NCI-H82 treated with DMSO at 0.1 percent for 48 hours (cell line): Measurements from ENCODE around the gene APOOL.
"Not testable (repeated sequence)": the region's sequence is repeated elsewhere in the genome, so short reads cannot be mapped to it uniquely, and the experiment has no call there.

Experiments
- DNase-seq: peaks from one replicate; lab custom pipeline; 2025; ENCODE audit not compliant: unreplicated experiment; lab: John Stamatoyannopoulos, UW

APOOL gene

GRCh38 chrX:85077247-85077646 is 73.6 kb downstream of the APOOL start:
- not testable (repeated sequence) for DNase-seq

GRCh38 chrX:85084770-85085393 is 81.2 kb downstream of the APOOL start:
- DNase-seq, result no peak

DNA sequence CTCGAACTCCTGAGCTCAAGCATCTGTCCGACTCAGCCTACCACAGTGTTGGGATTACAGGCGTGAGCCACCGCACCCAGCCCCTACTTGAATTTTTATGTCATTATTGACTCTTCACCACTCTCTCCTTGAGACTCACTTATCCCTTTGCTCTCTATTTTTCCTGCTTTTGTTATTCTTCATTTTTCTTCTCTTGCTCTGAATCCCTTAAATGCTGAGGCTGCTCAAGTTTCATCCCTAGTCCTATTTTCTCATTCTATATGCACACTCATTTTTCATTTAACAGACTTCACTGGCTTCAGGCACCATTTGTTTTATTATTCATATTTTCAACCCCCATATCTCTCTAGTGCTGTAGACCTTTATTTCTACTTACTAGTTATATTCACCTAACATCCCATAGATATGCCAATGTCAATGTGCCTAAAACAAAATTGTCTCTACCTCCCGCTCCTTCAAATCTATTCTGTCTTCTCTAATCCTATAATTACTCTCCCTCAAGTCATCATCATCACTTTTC is 85.7 kb downstream of the APOOL start:
- no peak for DNase-seq

DNA sequence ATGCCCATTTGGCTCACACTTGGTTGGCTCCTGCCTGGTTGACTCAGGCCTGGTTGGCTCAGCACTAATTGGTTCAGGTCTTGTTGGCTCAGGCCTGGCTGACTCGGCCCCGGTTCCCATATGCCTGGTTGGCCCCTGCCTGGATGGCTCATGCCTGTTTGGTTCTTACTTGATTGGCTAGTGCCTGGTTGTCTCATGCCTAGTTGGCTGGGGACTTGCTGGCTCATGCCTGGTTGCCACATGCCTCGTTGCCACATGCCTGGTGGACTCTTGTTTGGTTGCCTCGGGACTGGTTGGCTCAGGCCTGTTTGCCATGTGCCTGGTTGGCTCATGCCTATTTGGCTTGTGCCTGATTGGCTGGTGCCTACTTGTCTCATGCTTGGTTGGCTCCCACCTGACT is 103.7 kb downstream of the APOOL start:
- no peak for DNase-seq

DNA sequence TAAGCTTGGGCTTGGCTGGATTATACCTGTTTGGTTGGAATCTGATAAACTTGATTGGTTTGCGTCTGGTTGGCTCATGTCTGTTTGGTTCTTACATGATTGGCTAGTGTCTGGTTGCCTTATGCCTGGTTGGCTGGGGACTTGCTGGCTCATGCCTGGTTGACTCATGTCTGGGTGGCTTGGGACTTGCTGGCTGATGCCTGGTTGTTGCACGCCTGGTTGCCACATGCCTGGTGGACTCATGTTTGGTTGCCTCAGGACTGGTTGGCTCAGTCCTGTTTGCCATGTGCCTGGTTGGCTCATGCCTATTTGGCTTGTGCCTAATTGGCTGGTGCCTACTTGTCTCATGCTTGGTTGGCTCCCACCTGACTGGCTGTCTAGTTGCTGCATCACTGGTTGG is 104.5 kb downstream of the APOOL start:
- no peak for DNase-seq

DNA sequence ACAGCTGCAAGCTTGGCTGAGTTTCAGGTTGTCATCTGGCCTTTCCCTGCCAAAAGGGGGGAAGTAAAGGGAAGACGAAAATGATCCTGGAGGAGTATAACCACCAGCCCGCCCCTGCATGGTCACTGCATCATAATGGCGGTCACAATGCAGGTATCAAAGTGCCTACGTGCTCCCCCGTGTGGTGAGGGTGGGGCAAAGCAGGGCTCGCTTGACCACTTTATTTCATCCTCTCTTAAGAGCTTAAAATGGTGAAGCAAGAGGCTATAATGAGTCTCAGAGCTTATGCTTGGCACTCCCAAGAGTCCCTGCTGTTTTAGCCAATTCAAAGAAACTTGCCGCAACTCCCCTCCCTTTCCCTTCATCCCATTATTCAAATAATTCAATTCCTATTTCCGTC is 105.6 kb downstream of the APOOL start:
- DNase-seq, result no peak

DNA sequence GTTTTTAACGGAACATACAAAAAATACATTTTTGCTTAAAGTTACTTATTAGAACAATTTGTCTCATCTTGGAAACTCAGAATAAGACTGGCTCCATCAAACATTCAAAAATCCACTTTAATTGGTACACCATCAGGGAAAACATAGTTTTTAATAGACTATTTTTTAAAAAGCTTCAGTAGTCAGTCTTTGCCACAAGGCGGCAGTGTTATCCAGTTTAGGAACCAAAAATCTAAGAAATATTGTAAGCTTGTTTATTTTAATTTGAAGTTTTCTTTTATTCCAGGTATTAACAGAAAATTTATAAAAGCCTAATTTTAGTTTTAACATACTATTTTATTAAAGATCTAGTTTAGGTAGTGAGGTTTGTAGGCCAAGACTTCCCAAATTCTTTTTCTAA is 107.7 kb downstream of the APOOL start:
- no peak for DNase-seq

- no peak for DNase-seq
Measured at GRCh38 chrX:85112293-85112692, 108.6 kb downstream of the APOOL start.

DNA sequence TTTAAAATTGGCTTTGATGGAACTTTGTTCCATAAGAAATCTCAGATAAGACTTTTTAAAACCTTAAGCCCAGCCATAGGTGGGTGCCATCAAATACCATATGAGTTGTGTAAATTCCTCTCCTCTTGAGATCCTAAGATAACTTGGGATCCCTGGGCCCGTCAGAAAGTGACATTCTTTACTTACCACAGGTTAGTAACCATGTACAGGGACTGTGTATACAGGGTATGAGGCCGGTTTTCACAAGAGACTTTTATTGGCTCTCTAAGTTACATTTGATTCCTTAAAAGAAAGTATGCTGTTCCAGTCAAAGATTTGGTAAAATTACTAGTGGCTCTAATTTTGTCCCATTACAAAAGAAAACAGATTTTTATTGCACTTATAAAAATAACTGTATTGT is 110.1 kb downstream of the APOOL start:
- DNase-seq, result no peak

DNA sequence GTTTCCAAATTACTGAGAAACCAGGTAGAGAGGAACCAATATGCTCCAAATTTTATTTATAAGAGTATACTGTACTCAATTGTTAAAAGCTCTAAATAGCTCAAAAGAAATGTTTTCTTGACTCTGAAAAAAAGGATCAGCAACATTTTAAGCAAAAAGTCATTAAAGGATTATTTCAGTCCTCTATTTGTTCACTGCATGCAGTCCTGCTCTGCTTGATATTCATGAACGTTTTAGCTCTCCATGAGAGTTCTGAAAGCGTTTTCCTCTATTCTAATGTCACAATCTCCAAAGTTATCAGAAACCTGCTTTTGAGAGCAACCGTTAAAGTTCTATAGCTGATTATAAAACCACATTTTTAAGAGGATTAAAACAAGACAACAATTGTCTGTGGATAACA is 110.5 kb downstream of the APOOL start:
- no peak for DNase-seq

- DNase-seq, result no peak
Measured at GRCh38 chrX:85114776-85115175, 111.1 kb downstream of the APOOL start.

DNA sequence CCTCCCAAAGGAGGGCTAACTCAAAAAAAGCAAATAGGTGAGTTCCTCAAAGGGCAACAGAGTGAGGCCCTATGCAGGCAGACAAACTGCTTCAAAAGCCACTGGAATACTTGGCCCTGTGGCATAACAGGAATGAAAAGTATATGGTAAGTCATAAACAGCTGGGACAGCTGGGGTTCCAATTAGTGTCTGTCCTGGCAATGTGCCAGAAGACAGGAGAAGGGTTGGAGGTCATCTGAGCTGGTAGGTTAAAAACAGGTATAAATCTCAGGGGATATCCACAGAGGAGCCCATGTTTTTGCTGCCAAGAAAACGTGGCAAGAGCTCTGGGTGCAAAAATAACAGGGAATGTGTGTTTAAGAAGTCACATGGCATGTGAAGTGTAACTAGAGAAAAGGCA is 111.6 kb downstream of the APOOL start:
- no peak for DNase-seq

DNA sequence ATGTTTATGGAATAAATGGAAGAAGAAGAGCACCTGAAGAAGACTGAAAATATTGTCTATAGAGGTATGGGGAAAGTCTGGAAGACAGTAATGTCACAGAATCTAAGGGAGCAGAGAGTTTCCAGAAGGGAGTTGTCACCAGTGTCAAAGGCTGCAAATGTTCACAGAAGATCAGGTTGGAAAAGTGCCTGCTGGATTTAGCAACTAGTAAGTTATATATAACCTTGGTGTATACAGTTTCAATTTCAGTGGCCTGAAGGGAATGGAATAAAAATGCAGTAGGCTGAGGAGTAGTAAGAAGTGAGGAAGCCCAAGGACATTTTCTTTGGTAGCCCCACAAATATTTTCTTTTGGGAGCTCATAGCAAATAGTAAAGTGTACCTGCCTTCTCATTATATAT is 132.7 kb downstream of the APOOL start:
- DNase-seq, result no peak

DNA sequence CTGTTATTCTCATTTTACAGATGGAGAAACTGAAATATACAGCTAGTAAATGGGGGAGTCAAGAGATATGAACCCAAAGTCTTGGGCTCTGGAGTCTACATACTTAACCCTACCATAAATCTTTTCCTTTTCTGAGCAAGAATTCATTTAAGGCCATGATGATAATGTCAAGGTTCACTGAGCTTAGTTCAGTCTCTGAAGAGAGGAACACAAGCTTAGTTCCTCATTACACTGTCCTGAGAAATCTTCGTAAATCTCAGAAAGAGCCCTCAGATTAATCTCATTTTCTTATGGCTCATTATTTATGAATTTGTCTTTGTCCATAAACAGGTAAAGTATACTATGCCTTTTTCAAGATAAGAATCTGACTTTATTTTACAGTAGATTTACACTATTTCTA is 135.7 kb downstream of the APOOL start:
- no peak for DNase-seq

DNA sequence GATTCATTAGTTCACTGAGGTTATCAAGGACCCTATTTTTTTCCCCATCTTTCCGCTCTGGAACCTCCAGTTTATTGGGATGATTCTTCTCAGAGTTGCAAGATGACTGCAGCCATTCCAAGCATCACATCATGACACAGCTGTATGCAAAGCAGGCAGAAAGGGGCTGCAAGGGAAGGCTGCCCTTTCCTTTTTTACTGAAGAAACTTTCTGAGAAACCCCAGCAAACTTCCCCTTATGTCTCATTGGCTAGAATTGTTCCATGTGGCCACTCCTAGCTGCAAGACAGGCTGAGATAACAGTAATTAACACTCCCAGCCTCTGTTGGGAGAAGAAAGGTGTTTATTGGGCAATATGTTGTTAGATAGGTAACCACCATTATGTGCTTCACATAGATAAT is 137.3 kb downstream of the APOOL start:
- DNase-seq, result no peak
